Activated T-cell treated with anti-CD3 and anti-CD28 coated beads for 48 hours (primary cell): ENCODE measurements around the gene IPMK.
"Not testable (repeated sequence)": the region's sequence is repeated elsewhere in the genome, so short reads cannot be mapped to it uniquely, and the experiment has no call there.

Experiments
- DNase-seq: peaks from one replicate; pipeline ENCODE4 v3.0.0-alpha.2; 2020; ENCODE audit warnings: low read depth

IPMK gene

DNA sequence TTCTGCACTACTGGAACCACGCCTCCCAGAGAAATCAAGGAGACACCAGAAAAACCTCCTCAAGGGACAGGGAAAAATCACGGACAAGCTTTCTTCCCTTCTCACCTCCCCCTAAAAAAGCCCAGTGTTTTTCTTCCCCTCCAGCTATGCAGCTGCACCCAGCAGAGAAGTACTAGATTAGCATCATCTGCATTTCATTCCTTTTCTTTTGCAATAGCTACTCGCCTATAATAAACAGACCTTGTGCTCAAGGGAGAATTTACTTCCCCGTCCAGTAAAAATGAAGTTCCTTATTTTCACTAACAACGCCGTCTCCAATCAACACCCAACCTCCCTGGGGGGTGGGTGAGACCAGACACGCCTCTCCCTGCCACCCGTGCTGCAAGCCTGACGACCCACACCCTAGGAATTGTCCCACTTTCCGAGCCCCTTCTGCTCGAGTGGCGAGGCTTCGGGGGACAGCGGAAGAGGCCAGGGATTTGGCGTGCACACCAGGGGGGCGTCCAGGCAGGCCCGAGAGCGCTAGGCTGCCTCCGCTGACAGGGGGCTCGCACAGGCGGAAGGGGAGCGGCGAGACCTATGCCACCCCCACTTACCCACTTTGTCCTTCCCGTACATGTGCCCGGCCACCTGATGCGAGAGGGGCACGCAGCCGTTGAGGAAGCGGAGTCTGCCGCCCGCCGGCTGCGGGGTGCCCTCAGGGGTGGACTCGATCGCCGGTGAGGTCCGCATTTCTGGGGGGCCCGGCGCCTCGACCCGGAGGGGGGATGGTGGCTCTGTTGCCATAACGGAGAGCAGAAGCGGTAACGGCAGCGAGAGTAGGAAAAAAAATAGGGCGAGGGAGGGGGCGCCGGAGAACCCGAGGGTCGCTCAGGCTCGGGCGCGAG lies 625 bp downstream of the IPMK start:
- DNase-seq = no peak

DNA sequence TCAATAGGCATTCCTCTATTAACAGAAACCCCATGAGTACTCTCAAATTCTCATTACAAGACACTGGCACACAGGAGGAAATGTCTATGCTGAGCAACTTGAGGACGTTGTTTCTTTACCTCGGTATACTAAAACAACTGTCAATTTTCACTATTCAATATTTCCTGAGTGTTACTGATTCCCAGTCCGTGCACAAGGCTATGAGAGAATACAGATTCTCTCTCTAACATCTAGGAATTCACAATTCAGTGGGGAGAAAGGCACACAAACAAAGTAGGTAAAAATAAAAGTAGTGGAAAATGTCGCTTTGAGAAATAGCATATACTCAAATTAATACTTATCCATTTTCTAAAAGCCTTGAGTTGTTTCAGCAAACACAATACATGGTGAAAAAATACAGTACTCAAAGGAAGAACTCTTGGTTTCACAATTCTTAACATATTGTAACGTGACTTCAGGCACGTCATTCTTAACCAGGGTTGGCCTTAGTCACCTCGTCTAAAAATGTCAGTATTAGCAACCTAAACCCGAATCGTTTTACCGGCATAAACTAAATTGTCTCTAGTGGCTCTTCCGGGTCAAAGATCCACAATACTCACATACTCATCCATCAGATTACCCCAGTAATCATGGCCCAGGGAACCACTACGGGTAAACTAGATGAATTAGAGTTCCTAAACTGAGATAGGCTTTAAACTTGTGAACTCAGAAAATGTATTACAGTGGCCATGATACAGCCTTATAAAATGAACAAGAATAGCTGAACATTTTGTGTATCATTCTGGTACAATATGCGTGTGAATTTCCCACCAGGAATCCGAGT lies 1.5 kb downstream of the IPMK start:
- DNase-seq = no peak

GRCh38 chr10:58265249-58265648 lies 2.4 kb downstream of the IPMK start:
- DNase-seq = no peak

GRCh38 chr10:58264780-58265179 lies 2.9 kb downstream of the IPMK start:
- DNase-seq = no peak

DNA sequence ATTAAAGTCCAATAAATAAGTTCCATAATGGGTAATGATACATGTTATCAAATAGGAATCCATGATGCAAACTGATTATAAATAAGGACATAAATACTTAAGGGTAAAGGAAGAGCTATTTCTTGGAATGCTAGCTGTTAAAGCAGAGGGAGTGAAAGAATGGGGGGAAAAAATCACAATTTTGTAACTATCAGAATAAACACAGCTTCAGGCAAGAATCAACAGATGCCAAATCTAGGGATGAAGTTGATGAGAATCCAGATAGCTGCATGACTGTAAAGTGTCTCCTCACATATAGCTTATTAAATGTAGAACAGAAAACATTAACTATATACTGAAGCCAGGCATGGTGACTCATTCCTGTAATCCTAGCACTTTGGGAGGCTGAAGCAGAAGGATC lies 4.9 kb downstream of the IPMK start:
- DNase-seq = no peak

GRCh38 chr10:58260334-58260733 lies 7.4 kb downstream of the IPMK start:
- no peak for DNase-seq

GRCh38 chr10:58258977-58259692 lies 8.6 kb downstream of the IPMK start:
- no peak for DNase-seq

DNA sequence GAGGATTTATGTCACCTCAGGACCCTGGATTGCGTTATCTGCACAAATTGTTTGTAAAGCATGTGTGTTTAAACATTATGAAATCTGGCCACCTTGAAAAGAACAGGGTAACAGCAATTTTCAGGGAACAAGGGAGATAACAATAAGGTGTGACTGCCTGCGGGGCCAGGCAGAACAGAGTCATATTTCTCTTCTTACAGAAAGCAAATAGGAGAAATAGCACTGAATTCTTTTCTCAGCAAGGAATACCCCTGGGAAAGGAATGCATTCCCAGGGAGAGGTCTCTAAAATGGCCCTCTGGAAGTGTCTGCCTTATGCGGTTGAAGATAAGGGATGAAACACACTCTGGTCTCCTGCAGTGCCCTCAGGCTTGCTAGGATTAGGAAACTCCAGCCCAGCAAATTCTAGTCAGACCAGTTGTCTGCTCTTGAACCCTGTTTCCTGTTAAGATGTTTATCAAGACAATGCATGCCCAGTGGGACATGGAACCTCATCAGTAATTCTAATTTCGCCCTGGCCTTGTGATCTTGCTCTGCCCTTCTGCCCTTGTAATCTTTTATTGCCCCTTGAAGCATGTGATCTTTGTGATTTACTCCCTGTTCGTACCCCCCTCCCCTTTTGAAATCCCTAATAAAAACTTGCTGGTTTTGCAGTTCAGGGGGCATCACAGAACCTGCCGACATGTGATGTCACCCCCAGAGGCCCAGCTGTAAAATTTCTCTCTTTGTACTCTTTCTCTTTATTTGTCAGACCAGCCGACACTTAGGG lies 11.5 kb downstream of the IPMK start:
- not testable (repeated sequence) for DNase-seq

DNA sequence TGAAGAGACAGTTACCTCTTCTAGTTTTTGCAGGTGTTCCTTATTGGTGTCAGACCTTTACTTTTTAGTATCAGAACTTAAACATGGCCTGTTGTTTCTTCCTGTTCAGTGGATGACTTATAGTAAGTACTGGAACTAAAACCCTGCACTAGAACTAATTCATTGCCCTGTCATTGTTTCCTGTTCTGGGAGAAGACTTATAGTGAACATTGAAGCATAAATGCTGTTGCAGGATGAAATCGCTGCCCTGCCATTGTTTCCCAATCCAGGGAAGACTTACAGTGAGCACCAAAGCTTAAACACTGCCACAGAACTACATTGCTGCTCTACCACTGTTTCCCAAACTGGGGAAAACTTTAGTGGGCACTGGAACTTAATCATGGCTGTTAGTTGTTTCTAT lies 13.1 kb downstream of the IPMK start:
- DNase-seq = no peak

- no peak for DNase-seq
Observed at GRCh38 chr10:58253184-58253583, 14.5 kb downstream of the IPMK start.

- not testable (repeated sequence) for DNase-seq
Observed at GRCh38 chr10:58244666-58245065, 23.0 kb downstream of the IPMK start.

- not testable (repeated sequence) for DNase-seq
Observed at GRCh38 chr10:58244242-58244641, 23.5 kb downstream of the IPMK start.

DNA sequence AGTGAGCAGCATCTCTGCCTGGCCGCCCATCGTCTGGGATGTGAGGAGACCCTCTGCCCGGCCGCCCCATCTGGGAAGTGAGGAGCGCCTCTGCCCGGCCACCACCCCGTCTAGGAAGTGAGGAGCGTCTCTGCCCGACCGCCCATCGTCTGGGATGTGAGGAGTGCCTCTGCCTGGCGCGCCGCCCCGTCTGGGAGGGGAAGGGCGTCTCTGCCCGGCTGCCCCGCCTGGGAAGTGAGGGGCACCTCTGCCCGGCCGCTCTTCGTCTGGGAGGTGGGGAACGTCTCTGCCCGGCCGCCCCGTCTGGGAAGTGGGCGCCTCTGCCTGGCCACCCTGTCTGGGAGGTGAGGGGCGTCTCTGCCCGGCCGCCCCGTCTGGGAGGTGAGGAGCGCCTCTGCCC lies 23.9 kb downstream of the IPMK start:
- DNase-seq = not testable (repeated sequence)

- no peak for DNase-seq
Observed at GRCh38 chr10:58243269-58243668, 24.4 kb downstream of the IPMK start.

- no peak for DNase-seq
Observed at GRCh38 chr10:58241346-58241745, 26.3 kb downstream of the IPMK start.

- no peak for DNase-seq
Observed at GRCh38 chr10:58240531-58240930, 27.2 kb downstream of the IPMK start.

- no peak for DNase-seq
Observed at GRCh38 chr10:58239561-58240169, 28.0 kb downstream of the IPMK start.

DNA sequence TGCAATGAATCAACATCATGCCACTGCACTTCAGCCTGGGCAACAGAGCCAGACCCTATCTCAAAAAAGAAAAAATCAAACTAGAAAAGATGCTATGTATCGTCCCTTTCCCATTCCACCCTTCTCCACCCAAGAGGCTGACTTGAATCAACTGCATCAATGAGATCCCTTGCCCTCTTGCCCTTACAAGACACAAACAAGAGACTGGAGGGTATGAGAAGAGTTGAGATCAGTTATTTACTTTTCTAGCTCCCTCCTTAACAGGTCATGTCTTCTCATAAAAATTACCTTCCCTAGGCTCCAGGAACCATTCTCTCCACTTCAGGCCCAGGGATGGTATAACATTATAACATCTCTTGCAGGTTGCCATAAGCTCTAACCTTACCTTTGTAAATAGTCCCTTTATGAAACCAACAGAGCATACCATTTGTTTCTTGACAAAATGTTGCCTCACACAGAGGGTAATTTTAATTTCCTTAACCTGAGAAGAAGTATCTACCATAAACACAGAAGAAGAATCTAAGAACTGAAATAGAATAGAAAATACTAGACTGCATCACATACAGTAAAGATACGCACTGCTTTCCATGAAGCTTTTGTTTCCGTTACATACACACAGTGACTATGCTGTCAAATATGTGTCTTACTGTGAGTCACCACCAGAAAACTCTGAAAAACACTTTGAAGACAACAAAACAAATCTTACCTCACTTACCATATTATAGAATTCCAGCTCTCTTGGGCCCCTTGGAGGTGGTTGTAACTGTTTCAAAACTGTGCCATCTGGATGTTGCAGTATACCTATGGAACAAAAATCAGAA lies 30.5 kb downstream of the IPMK start:
- DNase-seq = no peak

- DNase-seq = not testable (repeated sequence)
Observed at GRCh38 chr10:58229856-58230255, 37.8 kb downstream of the IPMK start.

DNA sequence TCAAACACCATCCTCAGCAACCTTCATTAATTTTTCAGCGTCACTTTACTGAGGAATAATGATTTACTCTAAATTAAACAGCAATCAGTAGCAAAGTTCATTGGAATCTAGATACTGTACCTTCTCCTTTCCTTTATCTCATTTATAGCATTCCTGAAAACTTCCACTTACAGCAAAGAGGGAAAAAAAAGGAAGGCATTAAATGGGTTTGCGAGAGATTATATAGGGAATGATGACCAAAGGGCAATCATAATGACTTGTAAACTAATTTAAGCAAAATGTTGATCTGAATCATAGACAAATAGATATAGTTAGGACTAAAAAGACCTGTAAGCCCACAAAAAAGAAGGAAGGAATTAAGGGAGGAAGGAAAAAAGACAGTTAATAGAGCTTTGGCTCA lies 42.0 kb downstream of the IPMK start:
- no peak for DNase-seq
